BE2C (cell line): ENCODE measurements around the gene PGPEP1.

ENCODE experiments used
- DNase-seq: peaks from one replicate; pipeline ENCODE4 v3.0.0-alpha.2; 2020
- H3K27me3 ChIP-seq: fragments of 250-450 bp; sonication (Bioruptor Pico); 2 replicates; pipeline ENCODE4 v1.5.1; 2020; ENCODE audit warnings: mild to moderate bottlenecking
- H3K36me3 ChIP-seq: fragments of 250-450 bp; sonication (Bioruptor Pico); 2 replicates; pipeline ENCODE4 v1.5.1; 2020; ENCODE audit warnings: mild to moderate bottlenecking
- H3K4me1 ChIP-seq: fragments of 250-450 bp; sonication (Bioruptor Pico); 2 replicates; pipeline ENCODE4 v1.5.1; 2020
- H3K4me3 ChIP-seq: 2 replicates; pipeline ENCODE4 v1.5.1; 2011; ENCODE audit warnings: low read depth, low read length
- H3K9me3 ChIP-seq: fragments of 250-450 bp; sonication (Bioruptor Pico); 2 replicates; pipeline ENCODE4 v1.5.1; 2020
- CTCF ChIP-seq: IDR thresholded peaks from 2 replicates; pipeline ENCODE4 v1.5.1; 2012; ENCODE audit warnings: mild to moderate bottlenecking, low read depth, low read length

Gene PGPEP1

GRCh38 chr19:18310118-18310909 is 30.1 kb upstream of the PGPEP1 start:
- Histone ChIP-seq H3K4me1 (peaks cover 2% of the 10 kb centered on the region), H3K36me3 (peaks cover 86% of the 10 kb centered on the region), H3K9me3 (no peaks in the 10 kb centered on the region), H3K4me3 (no peak overlapping the region), H3K27me3 (no peaks in the 10 kb centered on the region)
- no peak for DNase-seq
- no peak for TF ChIP-seq CTCF

- no peaks in the 10 kb centered on the region for H3K9me3 ChIP-seq
- TF ChIP-seq CTCF, result no peak
- no peaks in the 10 kb centered on the region for H3K4me1 ChIP-seq
- no peak for DNase-seq
- no peak overlapping the region for H3K4me3 ChIP-seq
- H3K27me3 ChIP-seq, result no peaks in the 10 kb centered on the region
- peaks cover 90% of the 10 kb centered on the region for H3K36me3 ChIP-seq
Measured at GRCh38 chr19:18310966-18311365, 29.4 kb upstream of the PGPEP1 start.

GRCh38 chr19:18311502-18312091 is 28.8 kb upstream of the PGPEP1 start:
- no peaks in the 10 kb centered on the region for H3K9me3 ChIP-seq
- no peaks in the 10 kb centered on the region for H3K27me3 ChIP-seq
- no peak overlapping the region for H3K4me3 ChIP-seq
- H3K4me1 ChIP-seq, result no peaks in the 10 kb centered on the region
- DNase-seq, result no peak
- no peak for TF ChIP-seq CTCF
- H3K36me3 ChIP-seq, result peaks cover 84% of the 10 kb centered on the region

- Histone ChIP-seq H3K4me3 (no peak overlapping the region), H3K4me1 (no peaks in the 10 kb centered on the region), H3K36me3 (peaks cover 79% of the 10 kb centered on the region), H3K27me3 (no peaks in the 10 kb centered on the region), H3K9me3 (no peaks in the 10 kb centered on the region)
- TF ChIP-seq CTCF, result no peak
- no peak for DNase-seq
Measured at GRCh38 chr19:18312092-18312534, 28.3 kb upstream of the PGPEP1 start.

GRCh38 chr19:18313398-18313797 is 27.0 kb upstream of the PGPEP1 start:
- Histone ChIP-seq H3K27me3 (no peaks in the 10 kb centered on the region), H3K4me1 (peaks cover 9% of the 10 kb centered on the region), H3K9me3 (no peaks in the 10 kb centered on the region), H3K4me3 (no peak overlapping the region), H3K36me3 (peaks cover 66% of the 10 kb centered on the region)
- TF ChIP-seq CTCF, result no peak
- no peak for DNase-seq
